ENCODE data around the gene CASS4. TPM values are rescaled to one million over a fixed set of nuclear protein-coding genes. Genes with fewer than 3 reads are reported as not detected.

CASS4 gene
- total and polyA plus RNA-seq, 9 of the 15 experiments (the other 6 are each of a cell fraction or from before 2014, with no cell fraction given): 8.1 to 53.8 (median 26.7) TPM

DNA sequence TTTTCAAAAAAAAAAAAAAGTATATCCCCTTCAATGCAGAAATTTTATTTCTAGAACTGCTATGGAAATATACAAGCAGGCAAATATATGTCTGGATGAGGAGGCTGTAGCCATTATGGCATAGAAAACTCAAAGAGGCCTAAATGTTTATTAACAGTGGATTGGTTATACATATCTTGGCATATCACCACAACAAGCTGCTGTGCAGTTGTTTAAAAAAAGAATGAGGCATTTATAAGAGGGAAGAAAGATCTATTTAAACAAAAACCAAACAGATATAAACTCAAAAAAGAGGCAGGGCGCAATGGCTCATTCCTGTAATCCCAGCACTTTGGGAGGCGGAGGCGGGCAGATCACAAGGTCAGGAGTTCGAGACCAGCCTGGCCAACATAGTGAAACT is 26.2 kb downstream of the CASS4 start (continued):
- TF ChIP-seq, protein P1, sequence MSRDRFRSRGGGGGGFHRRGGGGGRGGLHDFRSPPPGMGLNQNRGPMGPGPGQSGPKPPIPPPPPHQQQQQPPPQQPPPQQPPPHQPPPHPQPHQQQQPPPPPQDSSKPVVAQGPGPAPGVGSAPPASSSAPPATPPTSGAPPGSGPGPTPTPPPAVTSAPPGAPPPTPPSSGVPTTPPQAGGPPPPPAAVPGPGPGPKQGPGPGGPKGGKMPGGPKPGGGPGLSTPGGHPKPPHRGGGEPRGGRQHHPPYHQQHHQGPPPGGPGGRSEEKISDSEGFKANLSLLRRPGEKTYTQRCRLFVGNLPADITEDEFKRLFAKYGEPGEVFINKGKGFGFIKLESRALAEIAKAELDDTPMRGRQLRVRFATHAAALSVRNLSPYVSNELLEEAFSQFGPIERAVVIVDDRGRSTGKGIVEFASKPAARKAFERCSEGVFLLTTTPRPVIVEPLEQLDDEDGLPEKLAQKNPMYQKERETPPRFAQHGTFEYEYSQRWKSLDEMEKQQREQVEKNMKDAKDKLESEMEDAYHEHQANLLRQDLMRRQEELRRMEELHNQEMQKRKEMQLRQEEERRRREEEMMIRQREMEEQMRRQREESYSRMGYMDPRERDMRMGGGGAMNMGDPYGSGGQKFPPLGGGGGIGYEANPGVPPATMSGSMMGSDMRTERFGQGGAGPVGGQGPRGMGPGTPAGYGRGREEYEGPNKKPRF (IDR thresholded peaks at IDR 0.05; ENCODE audit: low read depth, low read length): no peak

GRCh38 chr20:56439771-56440291 is 27.8 kb downstream of the CASS4 start:
- Histone ChIP-seq H3K9ac (ENCODE audit: insufficient read depth in 1 of 2, low read depth in 2 of 2, low read length in 2 of 2) (no peak overlapping the region), H3K9me1 (ENCODE audit: control insufficient read depth, insufficient read depth, low read length) (no peaks in the 10 kb centered on the region), H3K79me2 (ENCODE audit: control insufficient read depth, insufficient read depth, low read length) (peaks cover 31% of the 10 kb centered on the region), H3K36me3 (ENCODE audit: control insufficient read depth, insufficient read depth, low read length) (peaks cover 85% of the 10 kb centered on the region), H3K4me2 (ENCODE audit: insufficient read depth, low read length) (no peak overlapping the region), H3K4me1 (replicated peaks in 1 of 2; ENCODE audit: control insufficient read depth in 2 of 2, insufficient read depth in 2 of 2, low read length in 2 of 2) (no peaks in the 10 kb centered on the region), H2AFZ (ENCODE audit: low read depth, low read length) (no peak overlapping the region), H3K27me3 (ENCODE audit: control insufficient read depth in 2 of 2, insufficient read depth in 2 of 2, low read length in 2 of 2) (no peaks in the 10 kb centered on the region), H3K9me3 (replicated peaks; ENCODE audit: control insufficient read depth, insufficient read depth, low read depth, low read length) (no peaks in the 10 kb centered on the region), H4K20me1 (replicated peaks; ENCODE audit: control insufficient read depth, insufficient read depth, low read length) (no peaks in the 10 kb centered on the region; the same call in 1 of the 2 replicates), H3K4me3 (no peak overlapping the region), H3K27ac (ENCODE audit: extremely low read depth, low read depth, low read length) (no peak overlapping the region)
- CTCF ChIA-PET (ENCODE audit: low intra/inter-chr PET ratio): no interaction called here
- WGBS (ENCODE audit: insufficient coverage, low coverage, missing lambda C conversion rate): 80% methylated on average over 5 of the region's 5 CpGs
- intact Hi-C loops (cut with micrococcal nuclease) (no loop called here), in situ Hi-C loops (cut with MboI) (no loop called here)
- BruUV-seq (replicated peaks): no TSS peak
- ATAC-seq: no peak
- no peak for DNase-seq (ENCODE audit: extremely low read depth in 1 of 4, low spot score in 3 of 4)
- POLR2A ChIA-PET: interaction anchor here (1.5 kb wide), 1 partner anchor 28 kb away, joined by 5 read pairs; the partner anchor contains the start of gene CASS4
- no peak for TF ChIP-seq ZNF143 (CRISPR knock-in tag; IDR thresholded peaks at IDR 0.05)
- TF ChIP-seq MED1 (CRISPR knock-in tag; IDR thresholded peaks at IDR 0.05; ENCODE audit: borderline replicate concordance): no peak
- TF ChIP-seq ELF1 (tag; IDR thresholded peaks at IDR 0.05): no peak
- no peak for TF ChIP-seq NFE2 (IDR thresholded peaks at IDR 0.05; ENCODE audit: low read depth)
- no peak for FAIRE-seq
